ENCODE measurements around the gene RNF166.

The RNF166 gene

GRCh38 chr16:88744577-88745521, 38.6 kb upstream of the RNF166 start:
- in situ Hi-C loops (cut with HindIII; ENCODE audit: low pct_unique_long_range_greater_than_20kb, low sequenced_read_pairs): no loop called here
- no peak for TF ChIP-seq JUND (IDR thresholded peaks at IDR 0.05; ENCODE audit: low read depth)
- no peak for DNase-seq (ENCODE audit: low read depth in 1 of 2, low spot score in 1 of 2)

GRCh38 chr16:88743693-88744576, 37.7 kb upstream of the RNF166 start:
- in situ Hi-C loops (cut with HindIII; ENCODE audit: low pct_unique_long_range_greater_than_20kb, low sequenced_read_pairs): no loop called here
- no peak for TF ChIP-seq JUND (IDR thresholded peaks at IDR 0.05; ENCODE audit: low read depth)
- DNase-seq (ENCODE audit: low read depth in 1 of 2, low spot score in 1 of 2): peak; percentile 82 to 92

- DNase-seq (ENCODE audit: low read depth in 1 of 2, low spot score in 1 of 2): no peak
- no peak for TF ChIP-seq JUND (IDR thresholded peaks at IDR 0.05; ENCODE audit: low read depth)
- in situ Hi-C loops (cut with HindIII; ENCODE audit: low pct_unique_long_range_greater_than_20kb, low sequenced_read_pairs): no loop called here
Measured at GRCh38 chr16:88742896-88743605, 36.8 kb upstream of the RNF166 start.

GRCh38 chr16:88741368-88741767, 35.2 kb upstream of the RNF166 start:
- no peak for TF ChIP-seq JUND (IDR thresholded peaks at IDR 0.05; ENCODE audit: low read depth)
- DNase-seq (ENCODE audit: low read depth in 1 of 2, low spot score in 1 of 2): no peak
- in situ Hi-C loops (cut with HindIII; ENCODE audit: low pct_unique_long_range_greater_than_20kb, low sequenced_read_pairs): no loop called here

- in situ Hi-C loops (cut with HindIII; ENCODE audit: low pct_unique_long_range_greater_than_20kb, low sequenced_read_pairs): no loop called here
- no peak for DNase-seq (ENCODE audit: low read depth in 1 of 2, low spot score in 1 of 2)
Measured at GRCh38 chr16:88740727-88741055, 34.5 kb upstream of the RNF166 start.

GRCh38 chr16:88739977-88740726, 33.9 kb upstream of the RNF166 start:
- in situ Hi-C loops (cut with HindIII; ENCODE audit: low pct_unique_long_range_greater_than_20kb, low sequenced_read_pairs): no loop called here
- TF ChIP-seq JUND (IDR thresholded peaks at IDR 0.05; ENCODE audit: low read depth): no peak
- no peak for DNase-seq (ENCODE audit: low read depth in 1 of 2, low spot score in 1 of 2)

More at GRCh38 chr16:88740727-88741055, 34.5 kb upstream of the RNF166 start:
- TF ChIP-seq JUND (IDR thresholded peaks at IDR 0.05; ENCODE audit: low read depth): no peak

- TF ChIP-seq JUND (IDR thresholded peaks at IDR 0.05; ENCODE audit: low read depth): no peak
- in situ Hi-C loops (cut with HindIII; ENCODE audit: low pct_unique_long_range_greater_than_20kb, low sequenced_read_pairs): no loop called here
Measured at GRCh38 chr16:88739139-88739976, 33.1 kb upstream of the RNF166 start.

GRCh38 chr16:88738151-88739084, 32.2 kb upstream of the RNF166 start:
- TF ChIP-seq JUND (IDR thresholded peaks at IDR 0.05; ENCODE audit: low read depth): no peak
- in situ Hi-C loops (cut with HindIII; ENCODE audit: low pct_unique_long_range_greater_than_20kb, low sequenced_read_pairs): no loop called here
- no peak for DNase-seq (ENCODE audit: low read depth in 1 of 2, low spot score in 1 of 2)

More at GRCh38 chr16:88739139-88739976, 33.1 kb upstream of the RNF166 start:
- peak in 1 of 2 experiments; percentile 60 for DNase-seq (ENCODE audit: low read depth in 1 of 2, low spot score in 1 of 2)

GRCh38 chr16:88737298-88738150, 31.3 kb upstream of the RNF166 start:
- in situ Hi-C loops (cut with HindIII; ENCODE audit: low pct_unique_long_range_greater_than_20kb, low sequenced_read_pairs): no loop called here
- peak; percentile 83 to 91 for DNase-seq (ENCODE audit: low read depth in 1 of 2, low spot score in 1 of 2)
- TF ChIP-seq JUND (IDR thresholded peaks at IDR 0.05; ENCODE audit: low read depth): no peak

Data from T47D (cell line).